Epithelial cell of proximal tubule (primary cell): ENCODE results near the gene SETBP1. TPM values are rescaled to one million over a fixed set of nuclear protein-coding genes. Genes with fewer than 3 reads are reported as not detected.

ENCODE experiments used
- DNase-seq: peaks from one replicate; pipeline ENCODE4 v3.0.0-alpha.2; 2011; ENCODE audit warnings: low read depth
- H3K4me3 ChIP-seq: 2 replicates; pipeline ENCODE4 v1.5.1; 2011; ENCODE audit warnings: low read depth, mild to moderate bottlenecking, low read length
- CTCF ChIP-seq: conservative IDR thresholded peaks from 2 replicates; pipeline ENCODE4 v1.5.1; 2012; ENCODE audit warnings: low read depth, mild to moderate bottlenecking, low read length
- total RNA-seq: library from RNA; depleted of rRNA; stranded (reverse); fragments of >200 nt; gene quantifications from 2 replicates; pipeline ENCODE4 v1.2.3, GENCODE V29; 2015

Gene SETBP1
- total RNA-seq, 1 donor from 2014 or later: 2.4 TPM

- no peak for DNase-seq
- no peak for TF ChIP-seq CTCF
- no peak overlapping the region for H3K4me3 ChIP-seq
Observed at GRCh38 chr18:44758861-44759631, 78.4 kb downstream of the SETBP1 start.

GRCh38 chr18:44759925-44760342 lies 79.2 kb downstream of the SETBP1 start:
- no peak for TF ChIP-seq CTCF
- H3K4me3 ChIP-seq: no peak overlapping the region
- no peak for DNase-seq

GRCh38 chr18:44761812-44762211 lies 81.1 kb downstream of the SETBP1 start:
- DNase-seq: no peak

GRCh38 chr18:44763327-44763726 lies 82.6 kb downstream of the SETBP1 start:
- DNase-seq: no peak
- H3K4me3 ChIP-seq: no peak overlapping the region
- no peak for TF ChIP-seq CTCF

More at GRCh38 chr18:44761812-44762211, 81.1 kb downstream of the SETBP1 start:
- H3K4me3 ChIP-seq: no peak overlapping the region
- TF ChIP-seq CTCF: no peak

DNA sequence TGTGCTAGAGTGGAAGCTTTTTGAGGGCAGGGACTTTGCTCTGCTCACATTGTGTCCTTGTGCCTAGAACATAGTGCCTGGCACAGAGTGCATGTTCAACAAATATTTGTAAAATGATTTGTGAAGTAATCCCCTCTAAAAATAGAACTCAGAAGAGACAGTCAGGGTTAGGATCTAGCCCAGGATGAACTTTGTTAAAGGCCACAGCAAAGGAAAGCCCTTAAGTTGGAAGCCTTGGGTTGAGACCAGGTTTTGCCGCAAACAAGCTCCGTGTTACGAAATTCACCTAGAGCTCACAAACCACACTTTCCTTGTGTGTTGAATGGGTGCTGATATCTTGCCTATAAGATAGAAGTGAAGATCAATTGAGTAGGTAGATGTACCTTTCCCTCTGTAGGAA lies 84.2 kb downstream of the SETBP1 start:
- TF ChIP-seq CTCF: no peak
- H3K4me3 ChIP-seq: no peak overlapping the region
- no peak for DNase-seq

GRCh38 chr18:44765456-44765855 lies 84.8 kb downstream of the SETBP1 start:
- DNase-seq: no peak
- H3K4me3 ChIP-seq: no peak overlapping the region
- no peak for TF ChIP-seq CTCF

DNA sequence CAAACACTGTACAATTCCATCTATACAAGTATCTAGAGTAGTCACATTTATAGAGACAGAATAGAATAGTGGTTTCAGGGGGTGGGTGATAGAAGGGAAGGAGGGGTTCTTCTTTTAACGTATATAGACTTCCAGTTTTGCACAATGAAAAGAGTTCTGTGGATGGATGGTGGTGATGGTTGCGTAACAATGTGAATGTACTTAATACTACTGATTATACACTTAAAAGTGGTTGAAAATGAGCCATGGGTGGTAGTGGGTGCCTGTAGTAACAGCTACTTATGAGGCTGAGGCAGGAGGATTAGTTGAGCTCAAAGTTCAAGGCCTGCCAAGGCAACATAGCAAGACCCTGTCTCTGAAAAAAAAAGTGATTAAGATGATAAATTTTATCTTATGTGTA lies 85.8 kb downstream of the SETBP1 start:
- H3K4me3 ChIP-seq: no peak overlapping the region
- no peak for TF ChIP-seq CTCF
- no peak for DNase-seq
